ENCODE data around the gene RNF114. TPM values are rescaled to one million over a fixed set of nuclear protein-coding genes. Genes with fewer than 3 reads are reported as not detected.
A peak's percentile ranks its signal among the peaks of the same experiment; 100 is the strongest.

Gene RNF114
- total and polyA plus RNA-seq, 4 donors = 37.6 to 69.7 (median 60.0) TPM

- peak overlapping the region in 1 of 2 donors; percentile 16 for H3K27ac ChIP-seq (ENCODE audit: low read depth in 1 of 2, low read length in 1 of 2)
- no peaks in the 10 kb centered on the region for H3K9me3 ChIP-seq (ENCODE audit: control insufficient read depth in 4 of 4, insufficient read depth in 3 of 4, low read length in 3 of 4)
- WGBS, 2 donors = 68% methylated on average over 9 of the region's 9 CpGs
- TF ChIP-seq CTCF (IDR thresholded peaks at IDR 0.05; ENCODE audit: control extremely low read depth, extremely low read depth) = no peak
- no peak overlapping the region for H3K4me3 ChIP-seq
- no peak overlapping the region for H3K9ac ChIP-seq (ENCODE audit: insufficient read depth in 1 of 2, low read length in 2 of 2)
- no peak for ATAC-seq (ENCODE audit: insufficient read depth, low FRiP score)
- no peak for DNase-seq
- peaks cover 0 to 16% (median 8%) of the 10 kb centered on the region in 4 donors for H3K36me3 ChIP-seq (ENCODE audit: control insufficient read depth in 4 of 4, insufficient read depth in 4 of 4, low read length in 4 of 4)
- no peaks in the 10 kb centered on the region for H3K27me3 ChIP-seq (ENCODE audit: control insufficient read depth in 3 of 3, insufficient read depth in 3 of 3, low read length in 2 of 3)
- H3K4me1 ChIP-seq (ENCODE audit: control insufficient read depth in 5 of 5, insufficient read depth in 5 of 5, low read length in 5 of 5) = peaks cover 10 to 69% (median 36%) of the 10 kb centered on the region in 5 donors
Observed at GRCh38 chr20:49889935-49890333, 46.3 kb upstream of the RNF114 start.

- WGBS, 2 donors = 50 to 54% methylated on average over 21 of the region's 21 CpGs
- Histone ChIP-seq H3K27ac (ENCODE audit: low read depth in 1 of 2, low read length in 1 of 2) (no peak overlapping the region), H3K27me3 (ENCODE audit: control insufficient read depth in 3 of 3, insufficient read depth in 3 of 3, low read length in 2 of 3) (no peaks in the 10 kb centered on the region), H3K9me3 (ENCODE audit: control insufficient read depth in 4 of 4, insufficient read depth in 3 of 4, low read length in 3 of 4) (no peaks in the 10 kb centered on the region), H3K4me3 (no peak overlapping the region), H3K36me3 (ENCODE audit: control insufficient read depth in 4 of 4, insufficient read depth in 4 of 4, low read length in 4 of 4) (peaks cover 0 to 12% (median 4%) of the 10 kb centered on the region in 4 donors), H3K9ac (ENCODE audit: insufficient read depth in 1 of 2, low read length in 2 of 2) (no peak overlapping the region), H3K4me1 (ENCODE audit: control insufficient read depth in 5 of 5, insufficient read depth in 5 of 5, low read length in 5 of 5) (peaks cover 10 to 69% (median 36%) of the 10 kb centered on the region in 5 donors)
- TF ChIP-seq CTCF (IDR thresholded peaks at IDR 0.05; ENCODE audit: control extremely low read depth, extremely low read depth) = no peak
- ATAC-seq (ENCODE audit: insufficient read depth, low FRiP score) = no peak
- DNase-seq = peak; percentile 80 to 93 (median 88)
Observed at GRCh38 chr20:49890471-49891361, 45.5 kb upstream of the RNF114 start.

DNA sequence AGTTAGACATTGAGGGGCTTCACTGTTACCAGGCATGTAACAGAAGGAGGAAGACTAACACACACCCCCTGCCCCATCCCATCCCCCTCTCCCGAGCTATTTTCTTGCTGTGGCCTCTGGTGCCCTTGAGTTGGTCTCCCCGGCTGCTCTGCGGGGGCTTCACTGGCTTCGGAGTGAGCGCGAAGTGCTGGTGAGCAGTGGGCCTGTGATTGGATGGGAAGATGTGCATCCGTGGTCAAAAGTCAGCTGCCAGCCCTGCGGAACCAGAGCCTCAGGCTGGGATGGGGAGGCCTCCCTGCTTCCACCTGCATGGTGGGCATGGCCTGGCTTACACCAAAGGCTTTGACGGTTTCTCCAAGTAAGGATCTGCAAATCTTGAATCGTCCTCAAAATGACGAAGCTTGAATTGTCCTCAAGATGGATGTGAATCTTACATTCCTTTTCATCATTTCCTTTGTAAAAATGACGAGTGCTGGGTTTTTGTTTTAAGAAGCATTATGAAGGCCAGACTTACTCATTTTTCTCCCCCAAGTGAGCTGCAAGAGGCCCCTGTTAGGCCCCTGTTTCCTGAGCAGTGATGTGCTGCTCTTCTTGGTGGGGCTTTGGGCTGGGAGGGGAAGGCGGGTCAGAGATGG, 44.6 kb upstream of the RNF114 start:
- WGBS, 2 donors = 90 to 91% methylated on average over 13 of the region's 13 CpGs
- Histone ChIP-seq H3K4me1 (ENCODE audit: control insufficient read depth in 5 of 5, insufficient read depth in 5 of 5, low read length in 5 of 5) (peaks cover 10 to 69% (median 36%) of the 10 kb centered on the region in 5 donors), H3K9ac (ENCODE audit: insufficient read depth in 1 of 2, low read length in 2 of 2) (no peak overlapping the region), H3K27ac (ENCODE audit: low read depth in 1 of 2, low read length in 1 of 2) (no peak overlapping the region), H3K36me3 (ENCODE audit: control insufficient read depth in 4 of 4, insufficient read depth in 4 of 4, low read length in 4 of 4) (peaks cover 0 to 9% (median 3%) of the 10 kb centered on the region in 4 donors), H3K27me3 (ENCODE audit: control insufficient read depth in 3 of 3, insufficient read depth in 3 of 3, low read length in 2 of 3) (no peaks in the 10 kb centered on the region), H3K4me3 (no peak overlapping the region), H3K9me3 (ENCODE audit: control insufficient read depth in 4 of 4, insufficient read depth in 3 of 4, low read length in 3 of 4) (no peaks in the 10 kb centered on the region)
- no peak for TF ChIP-seq CTCF (IDR thresholded peaks at IDR 0.05; ENCODE audit: control extremely low read depth, extremely low read depth)
- DNase-seq (no peak), ATAC-seq (ENCODE audit: insufficient read depth, low FRiP score) (no peak)
